GM13976 (cell line): ENCODE results near the gene RTTN.

Experiments used
- DNase-seq: peaks from one replicate; pipeline ENCODE4 v3.0.0; 2012; ENCODE audit warnings: low spot score
- CTCF ChIP-seq: IDR thresholded peaks from 2 replicates; pipeline ENCODE4 v1.5.1; 2012; ENCODE audit warnings: borderline replicate concordance, mild to moderate bottlenecking; ENCODE audit not compliant: insufficient read depth; ENCODE audit errors: extremely low read depth, missing control alignments, control extremely low read depth
- in situ Hi-C: fragments of 300-500 bp; cut with MboI; formaldehyde crosslinking; loops from one replicate; pipeline ENCODE4 v1.12.0; 2022; ENCODE audit warnings: low sequenced_read_pairs, mixed read lengths, inconsistent platforms; ENCODE audit not compliant: unreplicated experiment

The RTTN gene

GRCh38 chr18:70227438-70227837 lies 22.0 kb upstream of the RTTN start:
- DNase-seq: no peak
- no peak for TF ChIP-seq CTCF
- in situ Hi-C loops: no loop called here

GRCh38 chr18:70221915-70222278 lies 16.4 kb upstream of the RTTN start:
- in situ Hi-C loops: no loop called here
- TF ChIP-seq CTCF: no peak
- DNase-seq: no peak

DNA sequence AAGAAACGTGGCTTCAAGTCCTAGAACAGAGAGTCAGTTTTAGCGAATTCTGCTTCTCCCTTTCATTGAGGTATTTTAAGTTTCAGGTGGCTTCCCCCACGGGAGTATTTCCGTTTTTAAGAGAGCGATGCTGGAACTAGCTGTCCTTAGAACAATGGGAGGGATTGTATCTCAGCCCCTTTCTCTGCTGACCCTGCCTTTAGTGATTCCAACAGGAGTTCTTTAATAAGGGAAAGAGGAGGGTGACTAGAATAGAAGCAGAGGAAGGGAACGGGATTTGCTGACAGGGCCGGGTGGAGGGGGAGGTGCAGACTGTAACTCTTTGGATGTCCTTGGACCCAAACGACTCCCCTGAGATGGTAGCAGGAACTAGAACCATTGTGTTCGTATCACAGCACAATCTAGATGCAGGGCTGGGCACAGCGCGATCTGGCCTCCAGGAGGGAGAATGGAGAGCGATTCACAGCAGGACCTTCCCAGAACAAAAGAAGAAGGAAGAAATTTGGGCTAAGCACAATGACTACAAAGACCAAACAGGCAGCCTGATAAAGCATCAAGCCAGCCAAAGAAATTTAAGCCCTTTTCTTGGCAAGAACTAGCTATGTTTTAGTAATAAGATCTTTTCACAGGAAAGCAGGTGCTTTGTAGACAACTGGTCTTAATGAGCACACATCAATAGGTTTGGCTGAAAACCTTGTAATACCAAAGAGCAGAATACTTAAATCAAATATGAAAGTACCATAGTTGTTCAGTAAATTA lies 15.8 kb upstream of the RTTN start:
- in situ Hi-C loops: no loop called here

GRCh38 chr18:70220628-70221027 lies 15.1 kb upstream of the RTTN start:
- TF ChIP-seq CTCF: no peak
- DNase-seq: no peak
- in situ Hi-C loops: no loop called here

More for the DNA sequence above, 15.8 kb upstream of the RTTN start:
- TF ChIP-seq CTCF: no peak
- no peak for DNase-seq

DNA sequence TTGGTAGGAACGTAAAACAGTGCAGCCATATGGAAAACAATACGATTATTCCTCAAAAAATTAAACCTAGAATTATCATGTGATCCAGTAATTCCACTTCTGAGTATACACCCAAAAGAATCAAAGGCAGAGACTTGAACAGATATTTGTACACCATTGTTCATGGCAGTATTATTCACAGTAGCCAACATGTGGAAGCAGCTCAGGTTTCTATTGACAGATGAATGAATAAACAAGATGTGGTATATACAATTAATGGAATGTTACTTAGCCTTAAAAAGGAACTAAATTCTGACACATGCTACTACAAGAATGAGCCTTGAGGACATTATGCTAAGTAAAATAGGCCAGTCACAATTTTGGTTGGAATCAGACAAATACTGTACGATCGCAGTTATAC lies 14.2 kb upstream of the RTTN start:
- in situ Hi-C loops: no loop called here
- DNase-seq: no peak
- no peak for TF ChIP-seq CTCF

- no peak for DNase-seq
- in situ Hi-C loops: no loop called here
- no peak for TF ChIP-seq CTCF
These were observed 11.3 kb upstream of the RTTN start for GRCh38 chr18:70216788-70217187.
